Subcutaneous abdominal adipose tissue (tissue), 5 donors: Measurements from ENCODE around the gene EPN1.

Experiments used
- H3K27ac ChIP-seq: one replicate; pipeline ENCODE4 v1.7.0; 2013; ENCODE audit warnings: low read depth, mild to moderate bottlenecking, inconsistent platforms, low read length, moderate library complexity
- H3K27me3 ChIP-seq, 5 donors: one replicate each; pipeline ENCODE4 v1.7.0; 2013; ENCODE audit warnings: low read length in 5 of 5, inconsistent platforms in 1 of 5; ENCODE audit not compliant: control insufficient read depth in 5 of 5, insufficient read depth in 4 of 5
- H3K36me3 ChIP-seq, 5 donors: one replicate each; pipeline ENCODE4 v1.7.0; 2013; ENCODE audit warnings: low read length in 5 of 5; ENCODE audit not compliant: control insufficient read depth in 5 of 5, insufficient read depth in 5 of 5
- H3K4me1 ChIP-seq, 5 donors: one replicate each; pipeline ENCODE4 v1.7.0; 2013; ENCODE audit warnings: low read length in 5 of 5, mild to moderate bottlenecking in 3 of 5, moderate library complexity in 1 of 5; ENCODE audit not compliant: control insufficient read depth in 5 of 5, insufficient read depth in 5 of 5
- H3K4me3 ChIP-seq, 5 donors: one replicate each; pipeline ENCODE4 v1.7.0; 2013; ENCODE audit warnings: low read length in 5 of 5, low read depth in 1 of 5
- H3K9ac ChIP-seq, 5 donors: one replicate each; pipeline ENCODE4 v1.7.0; 2013; ENCODE audit warnings: low read length in 5 of 5, mild to moderate bottlenecking in 4 of 5, moderate library complexity in 3 of 5
- H3K9me3 ChIP-seq, 5 donors: one replicate each; pipeline ENCODE4 v1.7.0; 2013; ENCODE audit warnings: low read length in 5 of 5; ENCODE audit not compliant: control insufficient read depth in 5 of 5
- donor health status: healthy.
- donor health status: healthy.
- donor health status: healthy.
- donor health status: healthy.
- donor health status: healthy.

EPN1 gene

GRCh38 chr19:55640043-55640576 lies 34.9 kb upstream of the EPN1 start:
- Histone ChIP-seq H3K36me3 (peaks cover 0 to 8% (median 6%) of the 10 kb centered on the region in 5 donors), H3K9ac (peak overlapping the region; percentile 16 to 74 (median 65)), H3K27me3 (no peaks in the 10 kb centered on the region), H3K27ac (peak overlapping the region; percentile 85), H3K4me1 (peaks cover 16 to 91% (median 83%) of the 10 kb centered on the region in 5 donors), H3K9me3 (no peaks in the 10 kb centered on the region), H3K4me3 (peak overlapping the region in 4 of 5 donors; percentile 68 to 81 (median 74))

DNA sequence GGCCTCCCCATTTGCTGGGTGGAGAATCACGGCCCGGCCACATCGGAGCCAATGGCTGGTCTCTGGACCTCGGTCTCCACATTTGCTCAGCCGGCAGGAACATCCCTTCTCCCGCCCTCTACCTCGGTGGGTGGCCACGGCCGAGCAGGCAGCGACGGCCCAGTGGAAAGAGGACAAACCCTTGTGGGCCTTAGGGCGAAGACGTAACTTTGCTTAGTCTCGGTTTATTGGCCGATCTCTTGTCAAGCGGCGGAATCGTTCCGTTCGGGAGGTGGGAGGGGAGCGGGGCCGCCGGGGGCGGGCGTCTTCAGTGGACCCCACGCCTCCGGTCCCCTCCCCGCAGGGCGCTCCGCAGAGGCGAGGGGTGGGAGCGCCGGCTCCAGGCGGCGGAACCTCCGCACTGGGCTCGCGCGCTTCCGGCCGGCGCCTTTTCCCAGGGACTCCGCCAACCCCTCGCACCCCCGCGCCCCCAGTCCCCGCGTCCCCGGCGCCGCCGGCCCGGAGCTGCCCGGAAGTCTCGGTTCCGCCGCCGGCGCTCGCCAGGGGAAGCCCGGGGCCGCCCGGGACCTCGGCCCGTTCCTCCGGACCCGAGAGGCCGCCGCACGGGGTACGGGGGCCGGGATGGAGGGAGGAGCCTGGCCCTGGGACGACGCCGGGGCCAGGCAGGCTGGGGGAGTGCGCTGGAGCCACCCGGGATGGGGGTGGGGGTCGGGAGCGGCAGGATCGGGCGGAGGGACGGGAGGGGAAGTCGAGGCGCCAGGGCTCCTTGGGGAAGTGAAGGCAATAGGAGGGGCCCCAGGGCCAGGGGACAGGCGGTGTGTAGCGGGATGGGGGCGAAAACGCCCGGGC lies 34.2 kb upstream of the EPN1 start, which contains the start of gene ZNF580:
Gene ZNF580, plus strand, starts transcription at position 426 of the 849 bp plus-strand sequence. CDS start 1,507 bp downstream, outside the sequence.
- peak within 1 kb of the TSS; percentile 68 to 89 (median 76) for H3K4me3 ChIP-seq
- H3K9me3 ChIP-seq, result no peaks in the 10 kb centered on the region
- H3K4me1 ChIP-seq, result peaks cover 13 to 84% (median 78%) of the 10 kb centered on the region in 5 donors
- H3K9ac ChIP-seq, result peak within 1 kb of the TSS; percentile 48 to 89 (median 76)
- H3K36me3 ChIP-seq, result peaks cover 0 to 14% (median 11%) of the 10 kb centered on the region in 5 donors
- H3K27me3 ChIP-seq, result no peaks in the 10 kb centered on the region
- peak within 1 kb of the TSS; percentile 85 for H3K27ac ChIP-seq

GRCh38 chr19:55641426-55642152 lies 33.4 kb upstream of the EPN1 start:
- Histone ChIP-seq H3K27me3 (no peaks in the 10 kb centered on the region), H3K4me1 (peaks cover 9 to 76% (median 70%) of the 10 kb centered on the region in 5 donors), H3K9me3 (no peaks in the 10 kb centered on the region), H3K9ac (peak overlapping the region; percentile 48 to 89 (median 76)), H3K27ac (peak overlapping the region; percentile 64), H3K36me3 (peaks cover 0 to 14% (median 11%) of the 10 kb centered on the region in 5 donors), H3K4me3 (peak overlapping the region; percentile 71 to 89 (median 81))

DNA sequence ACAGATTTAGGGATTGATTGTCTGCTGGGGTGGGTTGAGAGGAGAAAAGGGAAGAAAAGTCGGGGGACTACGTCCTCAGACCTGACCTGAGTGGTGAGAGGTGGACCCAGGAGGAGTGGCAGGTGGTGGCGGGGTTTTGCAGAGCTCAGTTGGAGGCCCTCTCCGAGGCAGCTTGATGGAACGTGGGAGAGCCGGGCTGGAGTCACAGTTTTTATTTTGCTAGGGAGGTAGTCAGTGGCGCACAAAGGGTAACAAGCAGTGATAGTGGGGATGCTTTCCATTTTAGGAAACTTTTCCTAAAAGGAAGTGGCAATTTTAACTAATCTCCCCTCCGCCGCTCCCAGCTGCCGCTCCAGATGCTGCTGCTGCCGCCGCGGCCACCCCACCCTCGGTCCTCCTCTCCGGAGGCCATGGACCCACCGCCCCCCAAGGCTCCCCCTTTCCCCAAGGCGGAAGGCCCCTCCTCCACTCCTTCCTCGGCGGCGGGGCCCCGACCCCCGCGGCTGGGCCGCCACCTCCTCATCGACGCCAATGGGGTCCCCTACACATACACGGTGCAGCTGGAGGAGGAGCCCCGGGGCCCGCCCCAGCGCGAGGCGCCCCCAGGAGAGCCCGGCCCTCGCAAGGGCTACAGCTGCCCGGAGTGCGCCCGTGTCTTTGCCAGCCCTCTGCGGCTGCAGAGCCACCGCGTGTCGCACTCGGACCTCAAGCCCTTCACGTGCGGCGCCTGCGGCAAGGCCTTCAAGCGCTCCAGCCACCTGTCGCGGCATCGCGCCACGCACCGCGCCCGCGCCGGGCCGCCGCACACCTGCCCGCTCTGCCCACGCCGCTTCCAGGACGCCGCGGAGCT lies 32.6 kb upstream of the EPN1 start:
- H3K9me3 ChIP-seq, result no peaks in the 10 kb centered on the region
- H3K4me1 ChIP-seq, result peaks cover 7 to 73% (median 68%) of the 10 kb centered on the region in 5 donors
- H3K4me3 ChIP-seq, result peak overlapping the region; percentile 71 to 89 (median 81)
- no peaks in the 10 kb centered on the region for H3K27me3 ChIP-seq
- peak overlapping the region in 3 of 5 donors; percentile 39 to 68 (median 59) for H3K9ac ChIP-seq
- H3K36me3 ChIP-seq, result peaks cover 0 to 14% (median 11%) of the 10 kb centered on the region in 5 donors
- H3K27ac ChIP-seq, result no peak overlapping the region

DNA sequence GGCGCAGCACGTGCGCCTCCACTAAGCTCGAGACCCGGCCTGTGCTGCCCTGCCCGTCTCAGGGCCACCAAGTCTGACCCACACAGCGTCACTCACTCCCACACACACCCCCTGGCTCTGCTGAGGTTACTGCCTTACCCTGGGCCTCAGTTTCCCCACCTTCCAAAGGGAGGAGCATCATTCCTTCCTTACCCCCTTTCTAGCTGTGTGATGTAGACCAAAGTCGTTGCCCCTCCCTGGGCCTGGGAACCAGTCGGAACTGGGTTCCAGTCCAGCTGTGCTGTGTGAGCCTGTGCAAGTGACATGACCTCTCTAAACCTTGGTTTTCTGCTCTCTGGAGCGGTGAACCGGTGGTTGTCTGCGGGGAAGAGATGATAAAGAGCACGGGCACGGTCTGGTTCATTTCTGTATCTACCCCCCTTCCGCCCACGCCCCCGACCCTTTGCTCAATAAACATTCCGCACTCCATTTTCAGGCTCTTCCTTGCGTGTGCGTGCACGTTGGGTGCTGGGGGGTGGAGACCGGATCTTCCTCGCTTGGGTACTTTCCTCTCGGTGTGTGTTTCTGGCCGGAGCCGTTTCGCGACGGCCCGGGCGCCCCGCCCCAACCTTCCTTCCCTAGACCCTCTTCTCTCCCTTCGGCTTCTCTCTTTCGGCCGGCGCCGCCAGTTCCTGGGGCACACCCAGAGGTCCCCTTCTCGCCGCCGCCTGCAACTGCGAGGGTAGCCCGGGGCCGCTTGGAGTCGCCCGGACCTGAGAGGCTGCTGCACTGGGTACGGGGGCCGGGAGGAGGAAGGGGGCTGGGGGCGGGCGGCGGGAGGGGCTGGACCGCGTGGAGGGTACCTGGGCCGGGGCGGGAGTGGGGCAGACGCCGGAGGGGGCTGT lies 31.8 kb upstream of the EPN1 start, which contains the start of gene ZNF581:
Gene ZNF581, plus strand, starts transcription at position 647 of the 884 bp plus-strand sequence. CDS start 923 bp downstream, outside the sequence.
- peaks cover 0 to 14% (median 11%) of the 10 kb centered on the region in 5 donors for H3K36me3 ChIP-seq
- no peaks in the 10 kb centered on the region for H3K27me3 ChIP-seq
- H3K27ac ChIP-seq, result peak within 1 kb of the TSS; percentile 50
- peaks cover 10 to 73% (median 69%) of the 10 kb centered on the region in 5 donors for H3K4me1 ChIP-seq
- peak within 1 kb of the TSS; percentile 71 to 86 (median 81) for H3K4me3 ChIP-seq
- peak within 1 kb of the TSS; percentile 84 to 93 (median 90) for H3K9ac ChIP-seq
- no peaks in the 10 kb centered on the region for H3K9me3 ChIP-seq

DNA sequence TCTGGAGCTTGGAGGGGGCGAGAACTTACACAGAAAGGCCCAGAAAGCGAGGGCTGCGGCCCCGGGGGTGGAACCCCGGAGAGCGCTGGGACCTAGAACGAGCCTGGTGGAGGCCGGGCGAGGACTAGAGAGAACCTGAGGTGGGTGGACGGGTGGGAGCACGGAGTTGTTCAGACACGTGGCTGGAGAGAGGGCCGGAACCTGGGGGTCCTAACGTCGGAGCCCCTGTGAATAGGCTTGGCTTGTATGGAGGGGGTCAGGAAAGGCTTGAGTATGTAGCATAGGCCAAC lies 31.2 kb upstream of the EPN1 start:
- H3K9ac ChIP-seq, result peak overlapping the region; percentile 84 to 93 (median 90)
- H3K27me3 ChIP-seq, result no peaks in the 10 kb centered on the region
- peak overlapping the region; percentile 71 to 86 (median 76) for H3K4me3 ChIP-seq
- H3K4me1 ChIP-seq, result peaks cover 11 to 74% (median 70%) of the 10 kb centered on the region in 5 donors
- peaks cover 0 to 14% (median 11%) of the 10 kb centered on the region in 5 donors for H3K36me3 ChIP-seq
- H3K9me3 ChIP-seq, result no peaks in the 10 kb centered on the region
- H3K27ac ChIP-seq, result peak overlapping the region; percentile 50

- Histone ChIP-seq H3K4me1 (peaks cover 15 to 74% (median 70%) of the 10 kb centered on the region in 5 donors), H3K9me3 (no peaks in the 10 kb centered on the region), H3K9ac (peak overlapping the region; percentile 84 to 93 (median 90)), H3K27me3 (no peaks in the 10 kb centered on the region), H3K36me3 (peaks cover 0 to 14% (median 11%) of the 10 kb centered on the region in 5 donors), H3K27ac (peak overlapping the region; percentile 50), H3K4me3 (peak overlapping the region; percentile 71 to 86 (median 76))
These were observed 30.7 kb upstream of the EPN1 start for GRCh38 chr19:55644191-55644833.

DNA sequence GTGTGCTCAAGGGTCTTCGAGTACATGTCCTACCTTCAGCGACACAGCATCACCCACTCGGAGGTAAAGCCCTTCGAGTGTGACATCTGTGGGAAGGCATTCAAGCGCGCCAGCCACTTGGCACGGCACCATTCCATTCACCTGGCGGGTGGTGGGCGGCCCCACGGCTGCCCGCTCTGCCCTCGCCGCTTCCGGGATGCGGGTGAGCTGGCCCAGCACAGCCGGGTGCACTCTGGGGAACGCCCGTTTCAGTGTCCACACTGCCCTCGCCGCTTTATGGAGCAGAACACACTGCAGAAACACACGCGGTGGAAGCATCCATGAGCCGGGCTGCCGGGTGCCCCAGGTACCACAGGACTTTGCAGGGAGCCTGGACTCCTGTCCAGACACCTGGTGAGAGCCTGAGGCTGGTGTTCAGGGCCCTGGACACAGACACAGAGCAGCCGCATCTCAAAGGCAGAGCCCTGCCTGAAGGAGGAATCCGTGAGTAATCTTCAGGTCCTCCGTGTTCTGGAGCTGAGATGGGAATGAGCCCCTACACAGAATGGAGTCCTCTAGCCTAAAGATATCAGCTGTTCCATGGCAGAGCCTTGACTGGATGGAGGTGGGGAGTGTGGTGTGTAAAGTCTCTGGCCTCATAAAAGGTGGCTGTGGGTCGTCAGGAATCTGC lies 30.0 kb upstream of the EPN1 start:
- Histone ChIP-seq H3K4me1 (peaks cover 14 to 71% (median 67%) of the 10 kb centered on the region in 5 donors), H3K27ac (no peak overlapping the region), H3K27me3 (no peaks in the 10 kb centered on the region), H3K9me3 (no peaks in the 10 kb centered on the region), H3K9ac (peak overlapping the region in 1 of 5 donors; percentile 93), H3K4me3 (peak overlapping the region in 3 of 5 donors; percentile 75 to 86 (median 81)), H3K36me3 (peaks cover 0 to 14% (median 11%) of the 10 kb centered on the region in 5 donors)
